Peyer's patch (tissue), 4 donors: ENCODE results near the gene ERC1. TPM values are rescaled to one million over a fixed set of nuclear protein-coding genes. Genes with fewer than 3 reads are reported as not detected.

Experiments
- DNase-seq, 3 donors: peaks; one replicate each; pipeline ENCODE4 v3.0.0-alpha.2; 2017 to 2019
- H3K27ac ChIP-seq, 4 donors: fragments of 200-600 bp; sonication (generic); one replicate each; pipeline ENCODE4 v1.5.1; 2016 to 2019
- H3K27me3 ChIP-seq, 2 donors: fragments of 200-600 bp; sonication (generic); one replicate each; pipeline ENCODE4 v1.5.1; 2019
- H3K36me3 ChIP-seq, 3 donors: fragments of 200-600 bp; sonication (generic); one replicate each; pipeline ENCODE4 v1.5.1; 2016 to 2019
- H3K4me1 ChIP-seq, 4 donors: fragments of 200-600 bp; sonication (generic); one replicate each; pipeline ENCODE4 v1.5.1; 2016 to 2019
- H3K4me3 ChIP-seq, 4 donors: fragments of 200-600 bp; sonication (generic); 1 replicate in 3 of 4; 2 replicates in 1 of 4; pipeline ENCODE4 v1.5.1; 2016 to 2019; ENCODE audit warnings: mild to moderate bottlenecking in 1 of 4
- H3K9me3 ChIP-seq, 4 donors: fragments of 200-600 bp; sonication (generic); one replicate each; pipeline ENCODE4 v1.5.1; 2016 to 2019; ENCODE audit warnings: mild to moderate bottlenecking in 1 of 4
- POLR2A ChIP-seq, 2 donors: fragments of 450-650 bp; IDR thresholded peaks; one replicate each; pipeline ENCODE4 v1.5.1; 2017; ENCODE audit warnings: antibody characterized with exemption in 2 of 2, mild to moderate bottlenecking in 2 of 2, moderate library complexity in 2 of 2
- total RNA-seq, 4 donors: library from RNA; depleted of rRNA; stranded (reverse); fragments of >200 nt; gene quantifications; one replicate each; pipeline ENCODE4 v1.1.0, GENCODE V29; 2016
- TF ChIP-seq, protein P1 (sequence below), 6 experiments: fragments of 450-650 bp in 4 of 6; fragments of 200-600 bp in 2 of 6; sonication (generic) in 1 of 6; IDR thresholded peaks; one replicate each; pipeline ENCODE4 v1.5.1; 2017 to 2019; ENCODE audit warnings: antibody characterized with exemption in 6 of 6, mild to moderate bottlenecking in 3 of 6, moderate library complexity in 1 of 6

The ERC1 gene
- total RNA-seq, 4 donors from 2014 or later = 26.5 to 184 (median 31.7) TPM

DNA sequence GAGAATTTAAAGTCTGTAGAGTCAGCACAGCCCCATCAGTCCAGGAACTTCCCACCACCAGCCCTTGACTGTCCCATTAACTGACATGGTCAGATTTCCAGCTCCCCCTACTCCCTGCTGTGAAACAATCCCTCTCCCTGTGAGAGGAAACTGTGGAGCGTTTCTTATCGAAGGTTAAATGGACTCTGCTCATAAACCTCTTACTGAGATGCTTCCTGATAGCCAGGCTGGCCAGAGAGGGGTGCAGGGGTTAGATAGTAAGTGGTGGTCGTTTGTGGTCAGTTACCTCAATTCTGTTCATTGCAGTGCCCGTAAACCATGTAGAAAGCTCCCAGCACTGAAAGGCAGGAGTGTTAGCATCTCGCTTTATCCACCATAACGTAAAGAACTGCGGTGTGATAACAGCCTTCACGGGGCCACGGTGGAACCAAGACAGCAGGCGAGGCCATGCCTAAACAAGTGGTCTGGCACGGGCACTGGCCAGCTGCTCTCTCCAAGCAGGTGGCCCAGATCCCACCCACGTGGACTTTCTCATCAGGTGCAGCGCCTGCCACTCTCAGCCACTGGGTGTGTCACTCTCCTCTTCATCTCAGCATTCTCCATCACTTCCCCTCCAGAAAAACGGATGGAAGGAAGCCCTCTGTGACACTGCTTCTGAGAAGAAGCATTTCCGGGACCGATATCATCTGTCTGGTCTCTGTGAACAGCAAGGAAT lies 501.1 kb downstream of the ERC1 start:
- no peak for TF ChIP-seq POLR2A (IDR thresholded peaks at IDR 0.05)
- TF ChIP-seq, protein P1, sequence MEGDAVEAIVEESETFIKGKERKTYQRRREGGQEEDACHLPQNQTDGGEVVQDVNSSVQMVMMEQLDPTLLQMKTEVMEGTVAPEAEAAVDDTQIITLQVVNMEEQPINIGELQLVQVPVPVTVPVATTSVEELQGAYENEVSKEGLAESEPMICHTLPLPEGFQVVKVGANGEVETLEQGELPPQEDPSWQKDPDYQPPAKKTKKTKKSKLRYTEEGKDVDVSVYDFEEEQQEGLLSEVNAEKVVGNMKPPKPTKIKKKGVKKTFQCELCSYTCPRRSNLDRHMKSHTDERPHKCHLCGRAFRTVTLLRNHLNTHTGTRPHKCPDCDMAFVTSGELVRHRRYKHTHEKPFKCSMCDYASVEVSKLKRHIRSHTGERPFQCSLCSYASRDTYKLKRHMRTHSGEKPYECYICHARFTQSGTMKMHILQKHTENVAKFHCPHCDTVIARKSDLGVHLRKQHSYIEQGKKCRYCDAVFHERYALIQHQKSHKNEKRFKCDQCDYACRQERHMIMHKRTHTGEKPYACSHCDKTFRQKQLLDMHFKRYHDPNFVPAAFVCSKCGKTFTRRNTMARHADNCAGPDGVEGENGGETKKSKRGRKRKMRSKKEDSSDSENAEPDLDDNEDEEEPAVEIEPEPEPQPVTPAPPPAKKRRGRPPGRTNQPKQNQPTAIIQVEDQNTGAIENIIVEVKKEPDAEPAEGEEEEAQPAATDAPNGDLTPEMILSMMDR (IDR thresholded peaks at IDR 0.05) = no peak
- DNase-seq = no peak
- no peak overlapping the region for H3K27ac ChIP-seq
- peaks cover 0 to 14% (median 0%) of the 10 kb centered on the region in 3 donors for H3K36me3 ChIP-seq
- H3K9me3 ChIP-seq = no peaks in the 10 kb centered on the region
- no peak overlapping the region for H3K4me3 ChIP-seq
- no peaks in the 10 kb centered on the region for H3K27me3 ChIP-seq
- peaks cover 0 to 11% (median 0%) of the 10 kb centered on the region in 4 donors for H3K4me1 ChIP-seq

DNA sequence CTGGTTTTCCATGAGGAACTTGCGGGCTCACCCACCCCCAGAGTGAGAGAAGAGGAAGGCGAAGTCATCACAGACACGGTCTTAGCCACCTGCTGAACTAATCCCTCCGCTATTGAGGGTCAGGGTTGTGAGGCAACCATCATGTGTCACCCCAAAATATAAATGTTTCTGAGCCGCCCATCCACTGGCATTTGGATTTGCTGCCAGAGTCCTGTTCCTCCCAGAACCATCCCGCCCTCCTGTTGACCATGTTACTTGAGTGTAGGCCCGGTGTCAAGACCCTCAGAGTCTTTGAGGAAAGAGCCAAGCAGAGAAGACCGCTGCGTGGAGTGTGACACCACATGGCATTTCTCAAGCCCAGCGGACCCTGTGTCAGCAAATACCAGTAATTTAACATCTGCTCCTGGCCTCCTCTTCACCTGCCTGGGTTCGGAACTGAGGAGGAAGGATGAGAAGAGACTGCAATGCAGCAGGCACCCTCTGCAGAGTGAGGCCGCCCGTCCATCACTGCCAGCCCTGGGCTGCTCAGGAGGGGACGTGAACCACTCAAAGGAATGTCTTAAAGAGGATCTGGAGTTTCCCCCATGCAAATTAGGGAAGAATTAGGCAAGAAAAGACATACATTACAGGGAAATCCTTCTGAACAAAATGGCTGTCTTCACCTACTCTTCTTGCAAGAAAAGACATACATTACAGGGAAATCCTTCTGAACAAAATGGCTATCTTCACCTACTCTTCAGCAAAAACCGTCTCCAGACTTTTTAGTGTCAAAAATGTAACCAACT lies 502.9 kb downstream of the ERC1 start:
- DNase-seq = no peak
- Histone ChIP-seq H3K27ac (no peak overlapping the region), H3K36me3 (peaks cover 0 to 14% (median 0%) of the 10 kb centered on the region in 3 donors), H3K9me3 (no peaks in the 10 kb centered on the region), H3K4me3 (no peak overlapping the region), H3K4me1 (peaks cover 0 to 11% (median 0%) of the 10 kb centered on the region in 4 donors), H3K27me3 (no peaks in the 10 kb centered on the region)
- no peak for TF ChIP-seq POLR2A (IDR thresholded peaks at IDR 0.05)
- TF ChIP-seq, protein P1 (IDR thresholded peaks at IDR 0.05) = no peak

DNA sequence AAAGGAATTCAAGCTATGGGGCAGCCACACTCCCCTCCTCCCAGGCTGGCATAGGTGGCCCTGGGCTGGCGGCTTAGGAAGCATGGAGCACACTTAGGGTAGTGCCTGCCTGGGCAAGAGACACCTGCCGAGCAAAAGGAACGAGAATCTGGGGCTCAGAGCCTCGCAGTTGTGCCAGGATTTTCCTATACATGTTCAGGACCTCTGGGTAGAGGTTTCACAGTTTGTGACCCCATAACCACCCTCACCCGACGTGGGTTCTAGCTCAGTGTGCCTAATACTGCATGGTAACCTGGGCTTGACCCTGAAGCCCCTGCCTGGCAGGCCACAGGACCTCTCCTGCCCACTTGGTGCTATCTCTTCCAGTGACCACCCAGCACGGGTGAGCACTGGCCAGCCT lies 503.8 kb downstream of the ERC1 start:
- Histone ChIP-seq H3K4me3 (no peak overlapping the region), H3K36me3 (peaks cover 0 to 14% (median 0%) of the 10 kb centered on the region in 3 donors), H3K27ac (no peak overlapping the region)

DNA sequence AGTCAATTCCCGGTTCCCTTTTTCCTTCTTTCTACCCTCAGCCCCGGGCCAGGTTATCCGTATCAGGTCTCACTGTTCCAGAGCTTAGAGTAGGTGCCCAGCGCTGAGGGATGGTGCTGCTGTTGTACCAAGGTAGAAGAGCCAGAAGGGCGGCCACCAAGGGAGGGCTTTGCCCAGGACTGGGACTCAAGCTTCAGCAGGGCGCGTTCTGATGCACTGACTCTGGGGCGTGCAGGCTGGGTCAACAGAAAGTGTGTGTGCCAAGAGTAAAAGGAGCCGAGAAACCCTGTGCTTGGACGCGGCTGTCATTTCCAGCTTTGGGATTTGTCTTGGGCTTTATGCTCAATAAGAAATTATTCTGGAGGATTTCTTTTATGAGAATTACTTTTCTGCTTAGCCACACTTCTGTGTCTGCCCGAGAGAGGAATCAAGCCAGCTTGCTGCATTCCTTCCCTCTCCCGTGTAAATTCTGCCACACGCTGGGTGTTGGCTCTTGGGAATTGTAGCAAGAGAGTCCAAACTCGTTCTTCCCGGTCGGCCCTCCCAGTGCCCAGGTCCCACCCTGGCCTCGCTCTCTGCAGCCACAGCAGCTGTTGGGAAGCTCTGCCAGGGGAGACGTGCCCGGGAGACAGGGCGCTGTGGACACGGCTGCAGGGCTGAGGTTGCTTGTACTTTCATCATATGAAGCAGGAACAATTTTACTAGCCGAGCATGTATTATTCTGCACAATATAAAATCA lies 505.3 kb downstream of the ERC1 start:
- DNase-seq = no peak
- no peak for TF ChIP-seq POLR2A (IDR thresholded peaks at IDR 0.05)
- no peaks in the 10 kb centered on the region for H3K36me3 ChIP-seq
- no peak overlapping the region for H3K27ac ChIP-seq
- no peak overlapping the region for H3K4me3 ChIP-seq
- H3K9me3 ChIP-seq = no peaks in the 10 kb centered on the region
- H3K4me1 ChIP-seq = peaks cover 0 to 11% (median 0%) of the 10 kb centered on the region in 4 donors
- H3K27me3 ChIP-seq = no peaks in the 10 kb centered on the region

More for the DNA sequence above, 503.8 kb downstream of the ERC1 start:
- no peak for DNase-seq
- no peaks in the 10 kb centered on the region for H3K9me3 ChIP-seq
- H3K27me3 ChIP-seq = no peaks in the 10 kb centered on the region
- TF ChIP-seq, protein P1 (IDR thresholded peaks at IDR 0.05) = no peak
- no peak for TF ChIP-seq POLR2A (IDR thresholded peaks at IDR 0.05)
- H3K4me1 ChIP-seq = peaks cover 0 to 11% (median 0%) of the 10 kb centered on the region in 4 donors

DNA sequence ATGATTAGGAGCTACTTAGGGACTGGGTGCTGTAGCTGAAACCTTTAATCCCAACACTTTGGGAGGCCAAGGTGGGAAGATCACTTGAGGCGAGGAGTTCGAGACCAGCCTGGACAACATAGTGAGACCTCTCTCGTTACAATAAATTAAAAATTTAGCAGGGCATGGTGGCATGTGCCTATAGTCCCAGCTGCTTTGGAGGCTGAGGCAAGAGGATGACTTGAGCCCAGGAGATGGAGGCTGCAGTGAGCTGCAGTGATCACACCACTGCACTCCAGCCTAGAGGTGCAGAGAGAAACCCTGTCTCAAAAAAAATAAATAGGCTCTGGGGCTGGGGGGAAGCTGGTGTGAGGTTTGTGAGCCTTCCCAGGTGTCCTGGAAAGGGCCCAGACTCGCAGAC lies 506.1 kb downstream of the ERC1 start:
- Histone ChIP-seq H3K27ac (no peak overlapping the region), H3K4me3 (no peak overlapping the region), H3K27me3 (no peaks in the 10 kb centered on the region), H3K36me3 (no peaks in the 10 kb centered on the region), H3K4me1 (peaks cover 0 to 11% (median 0%) of the 10 kb centered on the region in 4 donors), H3K9me3 (no peaks in the 10 kb centered on the region)
- DNase-seq = no peak
- no peak for TF ChIP-seq POLR2A (IDR thresholded peaks at IDR 0.05)
- TF ChIP-seq, protein P1 (IDR thresholded peaks at IDR 0.05) = no peak
